HepG2 (cell line): ENCODE results near the gene ABCC5. TPM values are rescaled to one million over a fixed set of nuclear protein-coding genes. Genes with fewer than 3 reads are reported as not detected.

Experiments
- CERS6 ChIP-seq: sonication (generic); formaldehyde crosslinking; IDR thresholded peaks from 2 replicates; pipeline ENCODE4 v1.5.0; 2020; ENCODE audit warnings: missing genetic modification reagents
- FOSL2 ChIP-seq: sonication (generic); formaldehyde crosslinking; IDR thresholded peaks from 2 replicates; pipeline ENCODE4 v1.4.0; 2020; ENCODE audit warnings: missing genetic modification reagents
- JUND ChIP-seq: sonication (generic); formaldehyde crosslinking; IDR thresholded peaks from 2 replicates; pipeline ENCODE4 v1.8.0; 2022; ENCODE audit warnings: mild to moderate bottlenecking, missing genetic modification reagents
- NCOA2 ChIP-seq: sonication (generic); formaldehyde crosslinking; IDR thresholded peaks from 2 replicates; pipeline ENCODE4 v1.8.0; 2022; ENCODE audit warnings: inconsistent platforms
- NR1H2 ChIP-seq: sonication (generic); formaldehyde crosslinking; IDR thresholded peaks from 2 replicates; pipeline ENCODE4 v1.8.1; 2022; ENCODE audit warnings: low read depth, missing genetic modification reagents, borderline replicate concordance
- RORA ChIP-seq: sonication (generic); formaldehyde crosslinking; IDR thresholded peaks from 2 replicates; pipeline ENCODE4 v1.5.0; 2020; ENCODE audit warnings: mild to moderate bottlenecking, missing genetic modification reagents, moderate library complexity
- SALL2 ChIP-seq: sonication (generic); formaldehyde crosslinking; IDR thresholded peaks from 2 replicates; pipeline ENCODE4 v1.8.1; 2023; ENCODE audit warnings: mild to moderate bottlenecking, missing genetic modification reagents, inconsistent platforms
- SNAPC2 ChIP-seq: sonication (generic); formaldehyde crosslinking; IDR thresholded peaks from 2 replicates; pipeline ENCODE4 v1.8.1; 2022; ENCODE audit warnings: mild to moderate bottlenecking, missing genetic modification reagents
- SRF ChIP-seq: IDR thresholded peaks from 2 replicates; pipeline ENCODE4 v1.6.1; 2011; ENCODE audit warnings: mild to moderate bottlenecking, low read depth, low read length, moderate library complexity
- UBTF ChIP-seq: sonication (generic); formaldehyde crosslinking; IDR thresholded peaks from 2 replicates; pipeline ENCODE4 v1.4.0; 2020; ENCODE audit warnings: mild to moderate bottlenecking, missing genetic modification reagents
- ZNF292 ChIP-seq: sonication (generic); formaldehyde crosslinking; IDR thresholded peaks from 2 replicates; pipeline ENCODE4 v1.8.1; 2022; ENCODE audit warnings: mild to moderate bottlenecking, low read depth, missing genetic modification reagents, borderline replicate concordance
- ZNF550 ChIP-seq: sonication (generic); formaldehyde crosslinking; IDR thresholded peaks from 2 replicates; pipeline ENCODE4 v1.4.0; 2020; ENCODE audit warnings: mild to moderate bottlenecking, missing genetic modification reagents, borderline replicate concordance
- ZNF644 ChIP-seq: IDR thresholded peaks from 2 replicates; pipeline ENCODE4 v1.6.1; 2016; ENCODE audit warnings: low read depth
- ZNF713 ChIP-seq: sonication (generic); formaldehyde crosslinking; IDR thresholded peaks from 2 replicates; pipeline ENCODE4 v1.4.0; 2020; ENCODE audit warnings: mild to moderate bottlenecking, missing genetic modification reagents
- ZSCAN29 ChIP-seq: sonication (generic); formaldehyde crosslinking; conservative IDR thresholded peaks from 2 replicates; pipeline ENCODE4 v1.4.0; 2020; ENCODE audit warnings: mild to moderate bottlenecking, missing genetic modification reagents
- polyA plus RNA-seq, 8 experiments: library from polyadenylated mRNA; depleted of rRNA in 3 of 8; stranded (reverse) in 7 of 8; unstranded in 1 of 8; fragments of >200 nt; fragmentation: Illumina TruSeq in 4 of 8; extraction: Trizol in 4 of 8; gene quantifications; 2 replicates each; pipeline versions ENCODE4 v1.2.1 to v1.2.3, GENCODE V29; 2011 to 2016; ENCODE audit warnings: low read depth in 4 of 8, missing spikeins in 1 of 8, mixed read lengths in 1 of 8; ENCODE audit not compliant: insufficient read depth in 1 of 8
- total RNA-seq, 5 experiments: library from RNA; depleted of rRNA; stranded (reverse); fragments of >200 nt; fragmentation: Illumina TruSeq; extraction: Trizol; gene quantifications; 2 replicates each; pipeline ENCODE4 v1.2.3, GENCODE V29; 2016; ENCODE audit warnings: low read depth in 1 of 5
- TF ChIP-seq, protein P1 (sequence below): sonication (generic); formaldehyde crosslinking; IDR thresholded peaks from 2 replicates; pipeline ENCODE4 v1.8.0; 2022; ENCODE audit warnings: missing genetic modification reagents, mild to moderate bottlenecking, inconsistent platforms, borderline replicate concordance
- TF ChIP-seq, protein P2 (sequence below): sonication (generic); formaldehyde crosslinking; IDR thresholded peaks from 2 replicates; pipeline ENCODE4 v1.4.0; 2020; ENCODE audit warnings: missing genetic modification reagents; ENCODE audit errors: not compliant biosample characterization
- TF ChIP-seq, protein P3 (sequence below): sonication (generic); formaldehyde crosslinking; IDR thresholded peaks from 2 replicates; pipeline ENCODE4 v1.4.0; 2020; ENCODE audit warnings: missing genetic modification reagents

Gene ABCC5
- total and polyA plus RNA-seq, 2 of the 13 experiments (the other 11 are each of a cell fraction or from before 2014, with no cell fraction given), result 12.5 to 12.7 TPM

DNA sequence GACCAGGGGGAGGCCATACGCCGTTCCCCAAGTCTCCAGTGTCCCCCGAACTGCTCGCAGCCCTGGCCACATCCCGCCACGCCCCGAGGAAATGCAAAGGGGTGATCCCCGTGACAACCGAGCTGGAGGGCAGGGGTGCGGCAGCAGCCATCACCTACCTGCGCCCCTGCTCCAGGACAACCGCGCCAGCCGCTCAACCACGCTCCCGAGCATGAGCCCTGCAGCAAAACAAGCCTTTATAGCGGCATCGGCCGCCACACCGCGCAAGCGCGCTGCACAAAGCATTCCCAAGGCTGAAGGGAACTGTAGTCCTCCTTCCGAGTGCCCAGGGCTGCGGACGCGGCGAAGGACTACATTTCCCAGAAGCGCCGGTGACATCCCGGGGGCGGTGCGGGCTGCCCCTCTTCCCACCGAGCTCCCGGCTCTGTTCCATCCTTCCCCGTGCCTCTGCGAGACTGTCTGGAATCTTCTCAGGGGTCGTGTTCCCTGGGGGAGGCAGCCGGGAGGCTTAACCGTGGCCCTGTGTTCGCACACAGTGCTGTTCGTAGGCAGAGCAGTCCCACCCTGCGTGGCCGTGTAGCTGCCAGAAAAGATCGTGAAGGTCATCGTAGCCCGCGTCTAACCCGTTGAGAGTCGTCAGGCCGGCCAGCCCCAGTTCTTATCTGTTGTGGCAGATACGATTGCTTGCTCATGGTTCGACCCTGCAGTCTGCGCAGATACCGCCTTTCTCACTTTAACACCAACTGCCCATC is at the start of gene ABCC5 (continued):
- TF ChIP-seq, protein P1, sequence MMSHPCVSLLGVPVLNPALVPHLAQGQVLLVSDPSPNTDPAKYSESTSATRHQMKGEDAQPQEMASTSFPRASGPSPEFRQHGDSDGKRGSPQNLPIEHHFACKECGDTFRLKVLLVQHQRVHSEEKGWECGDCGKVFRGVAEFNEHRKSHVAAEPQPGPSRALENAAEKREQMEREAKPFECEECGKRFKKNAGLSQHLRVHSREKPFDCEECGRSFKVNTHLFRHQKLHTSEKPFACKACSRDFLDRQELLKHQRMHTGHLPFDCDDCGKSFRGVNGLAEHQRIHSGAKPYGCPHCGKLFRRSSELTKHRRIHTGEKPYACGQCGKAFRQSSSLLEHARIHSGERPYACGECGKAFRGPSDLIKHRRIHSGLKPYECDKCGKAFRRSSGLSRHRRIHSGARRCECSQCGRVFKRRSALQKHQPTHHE (CRISPR knock-in tag), result 0 out of 2 replicates have a peak, but pooled peaks have one; percentile 61
- TF ChIP-seq, protein P2, sequence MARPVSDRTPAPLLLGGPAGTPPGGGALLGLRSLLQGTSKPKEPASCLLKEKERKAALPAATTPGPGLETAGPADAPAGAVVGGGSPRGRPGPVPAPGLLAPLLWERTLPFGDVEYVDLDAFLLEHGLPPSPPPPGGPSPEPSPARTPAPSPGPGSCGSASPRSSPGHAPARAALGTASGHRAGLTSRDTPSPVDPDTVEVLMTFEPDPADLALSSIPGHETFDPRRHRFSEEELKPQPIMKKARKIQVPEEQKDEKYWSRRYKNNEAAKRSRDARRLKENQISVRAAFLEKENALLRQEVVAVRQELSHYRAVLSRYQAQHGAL, result no peak
- TF ChIP-seq SALL2 (CRISPR knock-in tag) (peak; percentile 57), NR1H2 (CRISPR knock-in tag) (no peak), UBTF (CRISPR knock-in tag) (peak; percentile 83), FOSL2 (CRISPR knock-in tag) (no peak), NCOA2 (CRISPR knock-in tag) (no peak), ZNF292 (peak; percentile 65; the same call in 1 of the 2 replicates), CERS6 (no peak), SRF (no peak), SNAPC2 (CRISPR knock-in tag) (0 out of 2 replicates have a peak, but pooled peaks have one; percentile 17), ZSCAN29 (CRISPR knock-in tag) (peak; percentile 76; the same call in 1 of the 2 replicates), JUND (CRISPR knock-in tag) (no peak), ZNF644 (no peak), ZNF550 (CRISPR knock-in tag) (0 out of 2 replicates have a peak, but pooled peaks have one; percentile 46), RORA (CRISPR knock-in tag) (no peak), ZNF713 (CRISPR knock-in tag) (0 out of 2 replicates have a peak, but pooled peaks have one; percentile 92)
- TF ChIP-seq, protein P3, sequence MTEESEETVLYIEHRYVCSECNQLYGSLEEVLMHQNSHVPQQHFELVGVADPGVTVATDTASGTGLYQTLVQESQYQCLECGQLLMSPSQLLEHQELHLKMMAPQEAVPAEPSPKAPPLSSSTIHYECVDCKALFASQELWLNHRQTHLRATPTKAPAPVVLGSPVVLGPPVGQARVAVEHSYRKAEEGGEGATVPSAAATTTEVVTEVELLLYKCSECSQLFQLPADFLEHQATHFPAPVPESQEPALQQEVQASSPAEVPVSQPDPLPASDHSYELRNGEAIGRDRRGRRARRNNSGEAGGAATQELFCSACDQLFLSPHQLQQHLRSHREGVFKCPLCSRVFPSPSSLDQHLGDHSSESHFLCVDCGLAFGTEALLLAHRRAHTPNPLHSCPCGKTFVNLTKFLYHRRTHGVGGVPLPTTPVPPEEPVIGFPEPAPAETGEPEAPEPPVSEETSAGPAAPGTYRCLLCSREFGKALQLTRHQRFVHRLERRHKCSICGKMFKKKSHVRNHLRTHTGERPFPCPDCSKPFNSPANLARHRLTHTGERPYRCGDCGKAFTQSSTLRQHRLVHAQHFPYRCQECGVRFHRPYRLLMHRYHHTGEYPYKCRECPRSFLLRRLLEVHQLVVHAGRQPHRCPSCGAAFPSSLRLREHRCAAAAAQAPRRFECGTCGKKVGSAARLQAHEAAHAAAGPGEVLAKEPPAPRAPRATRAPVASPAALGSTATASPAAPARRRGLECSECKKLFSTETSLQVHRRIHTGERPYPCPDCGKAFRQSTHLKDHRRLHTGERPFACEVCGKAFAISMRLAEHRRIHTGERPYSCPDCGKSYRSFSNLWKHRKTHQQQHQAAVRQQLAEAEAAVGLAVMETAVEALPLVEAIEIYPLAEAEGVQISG (CRISPR knock-in tag), result peak; percentile 90
